Measurements from ENCODE around the gene HARS1.
"Not testable (repeated sequence)": the region's sequence is repeated elsewhere in the genome, so short reads cannot be mapped to it uniquely, and the experiment has no call there.

HARS1 gene

DNA sequence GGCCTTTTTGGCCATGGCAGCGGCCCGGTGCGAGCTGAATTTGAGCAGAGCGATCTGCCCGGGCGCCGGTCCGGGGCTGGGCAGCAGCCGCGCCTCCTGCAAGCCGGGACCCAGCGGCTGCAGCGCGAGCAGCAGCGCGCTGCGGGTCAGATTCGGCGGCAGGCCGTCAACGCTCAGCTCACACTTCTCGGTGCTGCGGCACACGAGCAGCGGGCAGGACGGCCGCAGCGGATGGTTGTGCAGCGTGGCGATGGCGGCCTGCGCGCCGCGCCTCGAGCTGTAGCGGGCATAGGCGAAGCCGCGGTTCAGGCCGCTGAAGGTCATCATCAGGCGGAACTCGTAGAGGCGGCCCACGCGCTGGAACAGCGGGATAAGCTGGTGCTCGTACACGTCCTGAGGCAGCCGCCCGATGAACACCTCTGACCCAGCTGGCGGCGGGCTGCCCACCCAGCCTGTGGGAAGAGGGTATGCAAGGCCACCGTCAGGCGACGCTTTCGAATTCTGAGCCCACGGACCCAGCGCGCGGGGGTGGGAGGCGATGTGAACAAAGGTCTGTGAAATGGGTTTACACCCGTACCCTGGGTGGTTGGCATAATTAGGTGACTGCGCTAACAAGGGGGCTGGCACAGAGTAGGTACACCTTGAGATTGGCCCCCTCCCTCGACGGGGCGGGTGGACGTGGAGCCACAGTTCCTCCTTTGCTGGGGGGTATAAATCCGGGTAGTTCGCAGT is 18.5 kb downstream of the HARS1 start:
- peak overlapping the region; percentile 26 for H3K9ac ChIP-seq (ENCODE audit: low read length)

DNA sequence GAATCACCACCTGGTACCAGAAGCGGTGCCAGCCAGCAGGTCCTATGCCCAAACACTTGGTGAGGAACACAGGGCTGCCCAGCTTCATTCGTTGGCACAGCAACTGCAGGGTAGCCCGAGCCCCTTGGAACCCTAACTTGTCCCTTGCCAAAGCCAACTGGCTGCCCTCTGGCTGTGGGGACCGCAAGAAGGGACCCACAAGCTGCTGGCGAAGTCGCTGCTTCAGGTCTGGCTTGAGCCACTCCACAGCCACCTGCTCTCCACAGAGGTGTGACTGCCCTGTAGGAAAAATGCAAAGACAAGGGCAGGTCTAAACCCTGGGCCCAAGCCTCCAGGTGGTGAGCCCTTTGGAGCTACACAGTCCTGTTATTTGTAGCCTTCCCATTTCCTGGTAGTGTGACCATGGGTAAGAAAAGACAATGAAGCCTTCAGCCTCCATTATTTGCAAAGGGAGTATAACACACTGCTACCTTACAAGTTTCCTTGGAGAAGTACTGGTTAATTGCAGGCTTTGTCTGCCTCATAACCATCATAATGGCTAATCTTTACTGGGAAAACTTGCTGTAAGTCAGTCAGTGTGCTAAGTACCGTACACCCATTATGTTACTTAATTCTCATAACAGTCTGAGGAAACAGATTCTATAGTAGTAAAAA is 19.6 kb downstream of the HARS1 start:
- Histone ChIP-seq H4K91ac (ENCODE audit: low read length) (no peak overlapping the region), H3K79me1 (replicated peaks; ENCODE audit: low read length, poor library complexity, severe bottlenecking) (peaks cover 26% of the 10 kb centered on the region), H3K4me2 (ENCODE audit: low read length, poor library complexity, severe bottlenecking) (no peak overlapping the region), H3K18ac (ENCODE audit: low read depth in 1 of 2, low read length in 2 of 2) (no peak overlapping the region), H2BK120ac (ENCODE audit: low read depth, low read length) (no peak overlapping the region), H3K9ac (ENCODE audit: low read length) (peak overlapping the region; percentile 26), H2BK12ac (ENCODE audit: low read length in 2 of 2) (no peak overlapping the region), H3K36me3 (ENCODE audit: control insufficient read depth in 1 of 2, insufficient read depth in 2 of 2, low read depth in 1 of 2, low read length in 2 of 2) (peaks cover 72 to 87% of the 10 kb centered on the region in 2 experiments), H3K9me3 (ENCODE audit: control insufficient read depth, low read length) (no peaks in the 10 kb centered on the region), H3K4ac (ENCODE audit: low read depth in 1 of 2, low read length in 2 of 2) (no peak overlapping the region), H3K27me3 (ENCODE audit: control insufficient read depth in 1 of 2, insufficient read depth in 1 of 2, low read length in 2 of 2) (no peaks in the 10 kb centered on the region), H2BK15ac (ENCODE audit: low read depth, poor library complexity, severe bottlenecking) (no peak overlapping the region), H3K14ac (ENCODE audit: low read length in 2 of 2) (no peak overlapping the region), H3K27ac (ENCODE audit: low read length, poor library complexity, severe bottlenecking) (no peak overlapping the region), H2BK5ac (ENCODE audit: low read depth, low read length, poor library complexity, severe bottlenecking) (no peak overlapping the region), H2AFZ (ENCODE audit: low read depth, low read length) (no peak overlapping the region), H2AK5ac (ENCODE audit: low read length, severe bottlenecking) (no peak overlapping the region), H3K4me1 (ENCODE audit: control insufficient read depth, insufficient read depth, low read depth, low read length) (no peaks in the 10 kb centered on the region), H3K23ac (ENCODE audit: low read length in 2 of 2) (no peak overlapping the region), H4K8ac (ENCODE audit: low read length) (no peak overlapping the region), H3K4me3 (ENCODE audit: insufficient read depth in 1 of 2, low read depth in 1 of 2, low read length in 2 of 2) (no peak overlapping the region)
- no peak for DNase-seq
- 95% methylated on average over 4 of the region's 7 CpGs for WGBS

More for the DNA sequence above, 18.5 kb downstream of the HARS1 start:
- Histone ChIP-seq H3K14ac (ENCODE audit: low read length in 2 of 2) (no peak overlapping the region), H2BK15ac (ENCODE audit: low read depth, poor library complexity, severe bottlenecking) (no peak overlapping the region), H2BK12ac (ENCODE audit: low read length in 2 of 2) (no peak overlapping the region), H2AK5ac (ENCODE audit: low read length, severe bottlenecking) (no peak overlapping the region), H2BK120ac (ENCODE audit: low read depth, low read length) (no peak overlapping the region), H4K8ac (ENCODE audit: low read length) (no peak overlapping the region), H3K4me3 (ENCODE audit: insufficient read depth in 1 of 2, low read depth in 1 of 2, low read length in 2 of 2) (no peak overlapping the region), H4K91ac (ENCODE audit: low read length) (peak overlapping the region; percentile 56), H3K9me3 (ENCODE audit: control insufficient read depth, low read length) (no peaks in the 10 kb centered on the region), H3K4me2 (ENCODE audit: low read length, poor library complexity, severe bottlenecking) (no peak overlapping the region), H3K36me3 (ENCODE audit: control insufficient read depth in 1 of 2, insufficient read depth in 2 of 2, low read depth in 1 of 2, low read length in 2 of 2) (peaks cover 82 to 87% of the 10 kb centered on the region in 2 experiments), H3K27ac (ENCODE audit: low read length, poor library complexity, severe bottlenecking) (no peak overlapping the region), H3K79me1 (replicated peaks; ENCODE audit: low read length, poor library complexity, severe bottlenecking) (peaks cover 26% of the 10 kb centered on the region), H3K4ac (ENCODE audit: low read depth in 1 of 2, low read length in 2 of 2) (no peak overlapping the region), H2BK5ac (ENCODE audit: low read depth, low read length, poor library complexity, severe bottlenecking) (no peak overlapping the region), H3K18ac (ENCODE audit: low read depth in 1 of 2, low read length in 2 of 2) (no peak overlapping the region), H3K27me3 (ENCODE audit: control insufficient read depth in 1 of 2, insufficient read depth in 1 of 2, low read length in 2 of 2) (no peaks in the 10 kb centered on the region), H3K4me1 (ENCODE audit: control insufficient read depth, insufficient read depth, low read depth, low read length) (no peaks in the 10 kb centered on the region), H3K23ac (ENCODE audit: low read length in 2 of 2) (no peak overlapping the region), H2AFZ (ENCODE audit: low read depth, low read length) (no peak overlapping the region)
- DNase-seq = peak; percentile 11
- WGBS = 98% methylated on average over 70 of the region's 70 CpGs

DNA sequence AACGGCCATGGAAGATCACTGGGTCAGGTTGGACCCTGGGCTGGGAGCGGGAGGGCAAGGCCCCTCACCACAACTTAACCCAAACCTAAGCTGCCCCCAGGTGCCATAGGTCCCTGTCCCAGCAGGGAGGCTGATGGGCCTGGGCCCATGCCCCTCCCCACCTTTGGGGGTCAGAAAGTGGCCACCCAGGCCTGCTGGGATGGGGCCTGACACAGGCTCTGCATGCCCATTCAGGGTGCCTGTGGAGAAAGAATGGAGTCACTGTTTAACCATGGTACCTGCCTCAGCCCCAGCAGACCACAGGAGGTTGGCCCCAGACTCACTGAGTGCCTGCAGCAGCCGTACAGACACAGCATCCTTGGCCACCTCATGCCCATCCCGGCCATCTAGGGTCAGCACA is 20.1 kb downstream of the HARS1 start:
- H3K36me3 ChIP-seq (ENCODE audit: control insufficient read depth in 1 of 2, insufficient read depth in 2 of 2, low read depth in 1 of 2, low read length in 2 of 2) = peaks cover 69 to 85% of the 10 kb centered on the region in 2 experiments
- H4K8ac ChIP-seq (ENCODE audit: low read length) = not testable (repeated sequence)

DNA sequence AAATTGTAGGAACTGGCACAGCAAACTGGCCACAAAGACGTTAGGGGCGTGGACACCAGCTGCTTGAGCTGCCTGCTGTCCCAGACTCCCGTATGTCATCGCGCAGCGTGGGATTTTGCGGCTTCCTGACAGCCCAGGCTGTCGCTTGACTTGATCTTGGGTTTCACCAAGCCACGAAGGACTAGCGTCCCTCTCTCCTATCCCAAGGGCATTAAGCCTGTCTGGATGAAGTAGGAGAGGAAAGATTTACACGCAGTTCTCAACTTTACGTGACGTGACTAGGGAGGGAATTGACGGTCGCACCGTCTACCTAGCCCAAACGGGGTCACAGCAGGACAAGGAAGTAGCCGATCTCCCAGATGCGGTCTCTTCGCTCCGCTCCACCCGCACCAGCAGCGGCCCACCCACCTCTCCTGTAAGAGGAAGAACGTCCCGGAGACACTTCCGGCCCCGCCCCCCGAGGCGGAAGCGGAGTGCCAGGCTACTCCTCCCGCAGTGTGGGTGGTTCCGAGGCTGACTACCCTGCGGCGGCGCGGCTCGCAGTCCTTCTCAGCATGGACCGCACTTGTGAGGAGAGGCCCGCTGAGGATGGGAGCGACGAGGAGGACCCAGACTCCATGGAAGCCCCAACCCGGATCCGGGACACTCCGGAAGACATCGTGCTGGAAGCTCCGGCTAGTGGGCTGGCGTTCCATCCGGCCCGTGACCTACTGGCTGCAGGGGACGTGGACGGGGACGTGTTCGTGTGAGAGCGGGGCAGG is 26.6 kb downstream of the HARS1 start, which contains the start of gene WDR55:
WDR55 (plus strand) TSS at position 546 of the 761 bp plus-strand sequence; CDS start at position 555, 9 bp downstream.
- Histone ChIP-seq H3K23ac (ENCODE audit: low read length in 2 of 2) (peak within 1 kb of the TSS in 1 of 2 experiments; percentile 42), H4K91ac (ENCODE audit: low read length) (peak within 1 kb of the TSS; percentile 72), H4K8ac (ENCODE audit: low read length) (peak within 1 kb of the TSS; percentile 78), H2AK5ac (ENCODE audit: low read length, severe bottlenecking) (no peak within 1 kb of the TSS), H3K4ac (ENCODE audit: low read depth in 1 of 2, low read length in 2 of 2) (peak within 1 kb of the TSS; percentile 27 to 94), H2BK120ac (ENCODE audit: low read depth, low read length) (no peak within 1 kb of the TSS), H3K4me2 (ENCODE audit: low read length, poor library complexity, severe bottlenecking) (peak within 1 kb of the TSS; percentile 69), H3K36me3 (ENCODE audit: control insufficient read depth in 1 of 2, insufficient read depth in 2 of 2, low read depth in 1 of 2, low read length in 2 of 2) (peaks cover 44 to 72% of the 10 kb centered on the region in 2 experiments), H2BK5ac (ENCODE audit: low read depth, low read length, poor library complexity, severe bottlenecking) (peak within 1 kb of the TSS; percentile 53), H3K27me3 (ENCODE audit: control insufficient read depth in 1 of 2, insufficient read depth in 1 of 2, low read length in 2 of 2) (no peaks in the 10 kb centered on the region), H2BK15ac (ENCODE audit: low read depth, poor library complexity, severe bottlenecking) (no peak within 1 kb of the TSS), H3K4me1 (ENCODE audit: control insufficient read depth, insufficient read depth, low read depth, low read length) (peaks cover 9% of the 10 kb centered on the region), H3K9me3 (ENCODE audit: control insufficient read depth, low read length) (no peaks in the 10 kb centered on the region), H3K14ac (ENCODE audit: low read length in 2 of 2) (peak within 1 kb of the TSS in 1 of 2 experiments; percentile 97), H3K9ac (ENCODE audit: low read length) (peak within 1 kb of the TSS; percentile 91), H2BK12ac (ENCODE audit: low read length in 2 of 2) (peak within 1 kb of the TSS in 1 of 2 experiments; percentile 68), H3K18ac (ENCODE audit: low read depth in 1 of 2, low read length in 2 of 2) (peak within 1 kb of the TSS; percentile 80 to 81), H3K79me1 (replicated peaks; ENCODE audit: low read length, poor library complexity, severe bottlenecking) (peaks cover 18% of the 10 kb centered on the region), H3K4me3 (ENCODE audit: insufficient read depth in 1 of 2, low read depth in 1 of 2, low read length in 2 of 2) (peak within 1 kb of the TSS; percentile 85 to 88), H3K27ac (ENCODE audit: low read length, poor library complexity, severe bottlenecking) (peak within 1 kb of the TSS; percentile 87), H2AFZ (ENCODE audit: low read depth, low read length) (peak within 1 kb of the TSS; percentile 66)
- WGBS = under 1% methylated on average over 52 of the region's 54 CpGs
- DNase-seq = peak; percentile 96

More for the DNA sequence above, 20.1 kb downstream of the HARS1 start:
- H3K27me3 ChIP-seq (ENCODE audit: control insufficient read depth in 1 of 2, insufficient read depth in 1 of 2, low read length in 2 of 2); H3K23ac ChIP-seq (ENCODE audit: low read length in 2 of 2); H2BK15ac ChIP-seq (ENCODE audit: low read depth, poor library complexity, severe bottlenecking); H3K9me3 ChIP-seq (ENCODE audit: control insufficient read depth, low read length); H3K9ac ChIP-seq (ENCODE audit: low read length); H2BK120ac ChIP-seq (ENCODE audit: low read depth, low read length); H3K14ac ChIP-seq (ENCODE audit: low read length in 2 of 2); H2BK5ac ChIP-seq (ENCODE audit: low read depth, low read length, poor library complexity, severe bottlenecking); H4K91ac ChIP-seq (ENCODE audit: low read length); H3K4ac ChIP-seq (ENCODE audit: low read depth in 1 of 2, low read length in 2 of 2); H3K18ac ChIP-seq (ENCODE audit: low read depth in 1 of 2, low read length in 2 of 2); H2BK12ac ChIP-seq (ENCODE audit: low read length in 2 of 2); H3K4me2 ChIP-seq (ENCODE audit: low read length, poor library complexity, severe bottlenecking); H3K27ac ChIP-seq (ENCODE audit: low read length, poor library complexity, severe bottlenecking); DNase-seq; H3K4me1 ChIP-seq (ENCODE audit: control insufficient read depth, insufficient read depth, low read depth, low read length); H2AK5ac ChIP-seq (ENCODE audit: low read length, severe bottlenecking); H2AFZ ChIP-seq (ENCODE audit: low read depth, low read length); H3K4me3 ChIP-seq (ENCODE audit: insufficient read depth in 1 of 2, low read depth in 1 of 2, low read length in 2 of 2): not testable (repeated sequence)
- H3K79me1 ChIP-seq (replicated peaks; ENCODE audit: low read length, poor library complexity, severe bottlenecking) = peaks cover 27% of the 10 kb centered on the region
- WGBS = no CpG with 5 or more reads among the region's 4 CpGs
